GM18951 (cell line): ENCODE results near the gene SLC48A1.

Experiments used
- POLR2A ChIP-seq: IDR thresholded peaks from 4 replicates; pipeline ENCODE4 v1.6.1; 2011; ENCODE audit warnings: mild to moderate bottlenecking; ENCODE audit not compliant: insufficient read length, insufficient read depth; ENCODE audit errors: extremely low read depth
- in situ Hi-C: fragments of 300-500 bp; cut with MboI; formaldehyde crosslinking; loops from one replicate; pipeline ENCODE4 v1.12.0; 2022; ENCODE audit warnings: low sequenced_read_pairs, mixed read lengths, inconsistent platforms; ENCODE audit not compliant: unreplicated experiment

Gene SLC48A1

GRCh38 chr12:47737936-47738594 is 35.0 kb upstream of the SLC48A1 start:
- in situ Hi-C loops: no loop called here
- TF ChIP-seq POLR2A: no peak

GRCh38 chr12:47739297-47739696 is 33.7 kb upstream of the SLC48A1 start:
- in situ Hi-C loops: no loop called here
- no peak for TF ChIP-seq POLR2A

DNA sequence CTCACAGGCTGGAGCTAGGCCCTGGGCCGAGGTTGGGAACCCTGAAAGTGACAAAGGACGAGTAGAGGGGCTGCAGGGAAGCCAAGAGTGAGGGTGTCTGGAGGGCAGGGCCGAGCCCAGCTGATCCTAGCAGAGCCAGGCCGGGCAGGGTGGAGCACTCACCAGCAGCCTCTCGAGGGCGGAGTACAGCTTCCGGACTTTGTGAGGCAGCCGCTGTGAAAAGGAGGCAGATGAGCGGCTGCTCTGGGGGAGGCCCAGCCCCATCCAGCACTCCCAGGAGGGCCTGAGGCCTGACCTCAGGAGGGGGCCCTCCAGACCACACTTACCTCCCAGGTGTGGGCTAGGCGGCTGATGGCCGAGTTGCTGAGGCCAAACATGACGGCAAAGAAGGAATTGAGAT is 33.1 kb upstream of the SLC48A1 start:
- in situ Hi-C loops: no loop called here

GRCh38 chr12:47740606-47741339 is 32.3 kb upstream of the SLC48A1 start:
- in situ Hi-C loops: no loop called here
- TF ChIP-seq POLR2A: no peak

More for the DNA sequence above, 33.1 kb upstream of the SLC48A1 start:
- peak; percentile 15 for TF ChIP-seq POLR2A

- in situ Hi-C loops: no loop called here
- TF ChIP-seq POLR2A: no peak
Observed at GRCh38 chr12:47741340-47741703, 31.7 kb upstream of the SLC48A1 start.

DNA sequence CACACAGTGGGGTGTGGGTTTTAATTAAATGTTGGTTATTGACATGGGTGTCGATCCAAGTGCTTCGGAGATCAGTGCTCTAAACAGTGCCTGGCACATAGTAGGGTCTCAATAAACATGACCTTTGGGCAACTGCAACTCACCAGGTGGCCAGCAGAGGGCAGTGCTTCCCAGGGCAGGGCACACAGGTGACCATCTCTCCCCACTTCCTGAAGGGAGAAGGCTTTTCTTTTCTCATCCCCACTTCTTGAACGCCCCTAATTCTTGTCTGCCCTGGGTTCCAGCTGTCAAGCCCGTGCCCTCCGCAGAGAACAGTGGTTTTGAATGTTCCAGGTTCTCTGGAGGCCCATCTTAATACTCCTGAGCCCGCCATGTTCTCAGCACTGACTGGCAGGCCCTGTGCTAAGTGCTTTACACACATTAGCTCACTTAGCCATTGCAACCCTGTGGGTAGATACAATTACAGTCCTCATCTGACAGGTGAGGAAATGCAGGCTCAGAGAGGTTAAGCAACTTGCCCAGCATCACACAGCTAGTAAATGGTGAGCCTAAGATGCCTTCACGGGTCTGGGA is 30.7 kb upstream of the SLC48A1 start:
- in situ Hi-C loops: no loop called here
- TF ChIP-seq POLR2A: no peak

DNA sequence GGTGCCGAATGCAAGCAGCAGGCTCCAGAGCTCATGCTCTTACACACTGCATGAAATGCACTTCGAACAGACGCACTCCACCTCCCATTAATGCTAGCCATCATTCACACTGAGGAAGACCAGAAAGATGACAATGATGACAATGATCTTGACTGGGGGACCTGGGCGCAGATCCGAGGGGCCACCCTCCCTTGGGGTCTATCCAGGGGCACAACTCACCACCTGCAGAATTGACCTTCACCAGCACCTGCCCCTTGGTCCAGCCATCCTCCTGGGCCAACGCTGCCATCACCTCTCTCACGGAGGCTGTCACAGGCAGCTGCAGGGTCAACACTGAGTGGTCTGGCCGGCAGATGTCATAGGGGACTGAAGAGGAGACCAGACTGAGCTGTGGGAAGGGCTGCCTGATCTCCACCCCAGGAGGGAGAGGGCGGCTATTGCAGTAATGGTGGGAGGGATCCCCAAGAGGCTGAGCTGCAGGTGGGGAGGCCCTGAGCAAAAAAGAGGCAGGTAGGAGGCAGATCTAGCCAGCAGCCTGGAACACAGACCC is 29.7 kb upstream of the SLC48A1 start:
- in situ Hi-C loops: no loop called here
- no peak for TF ChIP-seq POLR2A

DNA sequence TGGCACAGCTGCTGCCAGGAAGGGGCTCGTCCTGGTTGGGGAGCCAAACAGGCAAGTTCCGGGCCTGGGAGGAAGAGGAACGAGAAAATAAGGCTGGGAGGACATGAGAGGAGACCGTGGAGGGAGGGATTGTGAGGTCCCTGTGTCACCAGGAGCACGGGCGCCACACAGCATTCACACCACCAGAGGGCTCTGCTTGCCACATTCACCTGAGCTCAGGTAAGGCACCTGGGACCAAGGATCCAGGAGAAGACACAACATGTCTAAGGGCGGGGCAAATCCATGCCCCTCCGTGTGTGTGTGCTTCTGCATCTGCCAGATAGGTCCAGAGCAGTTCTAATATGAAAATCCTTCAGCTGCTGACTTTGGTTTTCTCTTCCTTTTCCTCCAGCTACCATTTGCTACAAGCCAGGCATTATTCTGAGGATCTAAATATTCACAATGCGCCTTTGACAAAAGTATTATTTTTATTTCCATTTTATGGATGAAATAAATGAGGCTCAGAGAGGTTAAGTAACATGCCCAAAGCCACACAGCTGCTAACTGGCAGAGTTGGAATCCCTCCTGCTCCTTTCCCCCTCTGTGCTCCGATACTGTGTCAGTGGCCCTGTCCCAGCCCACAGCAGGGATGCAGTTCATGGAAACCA is 28.9 kb upstream of the SLC48A1 start:
- in situ Hi-C loops: no loop called here
- TF ChIP-seq POLR2A: no peak

DNA sequence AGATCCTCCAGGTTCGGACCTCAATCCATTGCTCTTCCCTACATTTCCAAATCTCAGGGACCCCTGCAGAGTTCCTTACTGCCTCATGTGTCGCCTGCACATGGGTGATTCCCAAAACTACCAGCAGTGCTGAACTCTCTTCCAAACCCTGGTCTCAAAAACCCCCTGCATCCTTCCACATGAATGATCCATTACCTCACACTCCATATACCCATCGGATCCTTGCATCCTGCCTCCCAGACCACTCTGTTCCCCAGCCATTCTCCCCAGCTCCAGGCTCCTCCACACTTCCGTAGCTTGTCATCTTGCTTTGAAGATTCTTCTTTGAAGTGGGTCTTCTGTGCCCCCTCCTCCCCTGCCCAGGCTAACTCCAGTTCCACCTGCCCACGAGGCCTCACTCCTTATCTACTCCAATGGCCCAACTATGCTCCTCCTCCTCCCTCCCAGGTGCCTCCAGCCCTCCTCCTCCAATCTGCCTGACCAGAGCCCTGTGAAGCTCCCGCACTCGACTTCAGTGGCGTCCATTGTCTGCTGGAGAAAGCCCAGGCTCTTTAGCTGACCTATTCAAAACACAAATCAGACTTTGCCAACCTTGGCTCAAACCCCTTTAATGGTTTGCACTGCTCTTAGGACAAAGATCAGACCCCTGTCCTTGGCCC is 28.1 kb upstream of the SLC48A1 start:
- in situ Hi-C loops: no loop called here
- no peak for TF ChIP-seq POLR2A

- TF ChIP-seq POLR2A: no peak
- in situ Hi-C loops: no loop called here
Observed at GRCh38 chr12:47745485-47746041, 27.5 kb upstream of the SLC48A1 start.

DNA sequence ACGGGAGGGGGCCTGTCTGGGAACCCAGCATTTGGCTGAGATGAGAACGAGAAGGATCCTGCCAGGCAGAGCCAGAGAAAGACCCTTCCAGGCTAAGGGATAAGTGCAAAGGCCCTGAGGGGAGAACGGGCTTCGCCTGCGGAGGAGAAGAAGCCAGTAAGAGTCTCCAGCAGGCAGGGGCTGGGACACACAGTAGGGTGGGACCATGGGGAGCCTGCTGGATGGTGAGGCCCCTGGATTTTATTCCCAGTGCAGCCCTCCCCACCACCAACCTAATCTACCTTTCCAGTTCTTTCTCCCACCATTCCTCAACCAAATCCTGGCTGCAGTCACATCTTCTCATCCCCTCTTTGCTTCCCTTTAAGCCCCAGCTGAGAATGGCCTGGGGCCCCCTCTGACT is 27.0 kb upstream of the SLC48A1 start:
- TF ChIP-seq POLR2A: no peak
- in situ Hi-C loops: no loop called here

DNA sequence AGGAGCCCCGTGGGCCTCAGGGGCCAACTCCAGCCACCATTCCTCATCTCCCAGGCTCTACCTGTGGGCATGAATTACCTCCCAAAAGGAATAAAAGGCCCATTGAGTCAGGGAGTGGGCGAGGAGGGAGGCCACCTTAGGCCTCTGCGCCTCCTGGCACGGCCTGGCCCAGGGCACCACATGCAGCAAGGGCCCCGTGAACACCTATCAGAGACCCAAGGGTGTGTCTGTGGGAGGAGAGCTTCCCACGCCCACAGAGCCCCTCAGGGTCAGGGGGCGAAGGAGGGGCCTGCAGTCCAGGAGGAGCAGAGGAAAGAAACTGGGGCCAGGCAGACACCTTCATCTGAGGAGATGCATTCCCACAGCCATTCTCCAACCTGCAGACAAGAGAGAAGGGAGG is 26.5 kb upstream of the SLC48A1 start:
- TF ChIP-seq POLR2A: no peak
- in situ Hi-C loops: no loop called here
